ENCODE measurements around the gene XPO4. TPM values are rescaled to one million over a fixed set of nuclear protein-coding genes. Genes with fewer than 3 reads are reported as not detected.

The XPO4 gene
- total RNA-seq, 2 experiments from 2014 or later: 22.8 to 26.4 TPM

DNA sequence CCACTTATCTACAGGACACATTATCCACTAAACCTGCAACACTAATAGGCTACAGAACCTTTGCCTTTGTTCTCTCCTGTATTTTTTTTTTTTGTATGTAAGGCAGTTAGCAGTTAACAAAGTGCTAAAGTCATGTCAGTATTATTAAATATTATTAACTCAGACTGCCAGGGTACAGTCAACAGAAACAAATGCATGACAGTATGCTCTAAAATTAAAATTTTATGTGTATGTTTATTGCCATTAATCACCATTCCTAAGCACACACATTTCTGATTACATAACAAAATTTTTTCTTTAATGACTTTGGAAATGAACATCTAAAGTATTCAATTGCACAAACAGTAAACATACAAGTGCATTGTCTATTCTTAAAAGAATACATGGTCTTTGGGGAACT, 41.7 kb downstream of the XPO4 start:
- CTCF ChIA-PET: no interaction called here
- ATAC-seq (no peak), DNase-seq (no peak)
- H3K4me1 Mint-ChIP-seq: peaks cover 4% of the 10 kb centered on the region
- H3K36me3 Mint-ChIP-seq (ENCODE audit: low read depth): peaks cover 20% of the 10 kb centered on the region
- H3K27me3 Mint-ChIP-seq: no peaks in the 10 kb centered on the region
- no peak overlapping the region for H3K27ac Mint-ChIP-seq
- no peak overlapping the region for H3K4me3 Mint-ChIP-seq
- no peaks in the 10 kb centered on the region for H3K9me3 Mint-ChIP-seq (ENCODE audit: low read depth)
- intact Hi-C loops (cut with DNase I, micrococcal nuclease): no loop called here
- POLR2A ChIA-PET: no interaction called here

DNA sequence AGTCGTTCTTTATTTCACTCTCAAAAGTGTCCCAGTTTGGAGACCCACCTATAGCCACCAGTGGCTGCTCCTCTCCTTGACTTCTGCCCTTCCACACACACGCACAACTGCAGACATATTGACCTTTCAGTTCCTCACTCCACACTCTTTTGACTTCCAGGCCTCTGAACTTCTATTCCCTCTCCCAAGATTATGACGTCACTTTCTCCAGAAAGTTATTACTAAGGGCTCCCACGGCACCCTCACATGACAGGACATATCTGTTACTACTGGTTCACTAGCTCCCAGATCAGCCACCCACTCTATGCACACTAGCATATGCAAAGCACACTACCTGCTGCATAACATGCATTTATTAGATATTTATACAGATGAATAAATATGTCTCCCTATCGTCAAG, 45.9 kb downstream of the XPO4 start:
- Mint-ChIP-seq H3K4me1 (no peaks in the 10 kb centered on the region), H3K27ac (no peak overlapping the region), H3K9me3 (ENCODE audit: low read depth) (no peaks in the 10 kb centered on the region), H3K4me3 (no peak overlapping the region), H3K36me3 (ENCODE audit: low read depth) (peaks cover 17% of the 10 kb centered on the region), H3K27me3 (no peaks in the 10 kb centered on the region)
- no peak for DNase-seq
- ChIA-PET CTCF (interaction anchor here (0.9 kb wide), 2 partner anchors 9 to 28 kb away, joined by 3 read pairs; no protein-coding TSS in a partner anchor), POLR2A (no interaction called here)
- ATAC-seq: no peak
- intact Hi-C loops (cut with DNase I, micrococcal nuclease): no loop called here

DNA sequence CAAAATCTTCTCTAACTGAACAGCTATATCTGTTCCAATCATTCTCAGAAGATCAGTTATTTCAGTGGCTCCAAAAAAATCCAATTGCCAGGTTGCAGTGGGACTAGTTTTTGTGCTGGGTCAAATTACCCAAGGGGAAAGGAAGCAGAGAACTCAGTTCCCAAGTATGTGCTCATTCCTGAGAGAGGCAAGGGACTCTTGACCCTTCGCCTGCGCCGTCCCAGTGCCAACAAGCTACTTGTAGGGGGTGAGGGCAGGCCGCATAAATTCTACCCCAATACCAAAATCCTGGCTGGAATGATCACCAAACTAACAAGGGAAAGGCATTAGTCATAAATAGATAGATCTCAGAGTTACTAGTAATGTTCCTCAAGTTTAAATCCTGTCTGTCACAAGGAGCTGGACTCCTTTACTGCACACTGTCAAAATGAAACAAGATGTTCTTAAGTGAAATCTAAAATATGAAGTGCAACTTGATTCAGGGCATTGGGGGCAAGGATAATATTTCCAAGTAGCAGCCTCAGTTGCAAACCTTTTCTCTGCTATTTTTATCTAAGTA, 50.6 kb downstream of the XPO4 start:
- no peaks in the 10 kb centered on the region for H3K27me3 Mint-ChIP-seq
- H3K4me1 Mint-ChIP-seq: no peaks in the 10 kb centered on the region
- ATAC-seq: no peak
- H3K27ac Mint-ChIP-seq: no peak overlapping the region
- ChIA-PET POLR2A (no interaction called here), CTCF (interaction anchor here (0.6 kb wide), 1 partner anchor 305 kb away, joined by 3 read pairs; no protein-coding TSS in a partner anchor)
- intact Hi-C loops (cut with DNase I, micrococcal nuclease): no loop called here
- no peak for DNase-seq
- H3K4me3 Mint-ChIP-seq: no peak overlapping the region
- no peaks in the 10 kb centered on the region for H3K9me3 Mint-ChIP-seq (ENCODE audit: low read depth)
- peaks cover 11% of the 10 kb centered on the region for H3K36me3 Mint-ChIP-seq (ENCODE audit: low read depth)

DNA sequence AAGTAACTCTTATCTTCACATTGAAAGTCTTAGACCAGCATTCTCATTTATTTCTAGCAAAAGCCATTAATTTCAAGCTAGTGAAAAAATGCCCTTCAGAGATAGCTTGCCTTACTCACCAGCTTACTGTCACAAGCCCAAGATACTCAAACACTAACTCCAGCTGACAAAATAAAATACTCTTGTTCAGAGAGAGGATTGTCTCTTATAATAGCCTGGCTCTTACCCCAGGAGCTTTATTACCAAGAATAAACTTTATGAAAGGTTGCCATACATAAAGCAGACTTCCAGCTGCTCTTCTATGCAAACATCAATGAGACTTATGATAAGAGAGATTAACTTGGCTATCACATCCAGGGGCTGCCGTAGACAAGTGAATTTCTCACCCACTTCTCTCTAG, 53.6 kb downstream of the XPO4 start:
- no peaks in the 10 kb centered on the region for H3K9me3 Mint-ChIP-seq (ENCODE audit: low read depth)
- H3K36me3 Mint-ChIP-seq (ENCODE audit: low read depth): peaks cover 6% of the 10 kb centered on the region
- H3K27me3 Mint-ChIP-seq: no peaks in the 10 kb centered on the region
- H3K4me1 Mint-ChIP-seq: no peaks in the 10 kb centered on the region
- intact Hi-C loops (cut with DNase I, micrococcal nuclease): no loop called here
- DNase-seq: no peak
- no peak overlapping the region for H3K27ac Mint-ChIP-seq
- no peak for ATAC-seq
- no peak overlapping the region for H3K4me3 Mint-ChIP-seq
- ChIA-PET POLR2A (no interaction called here), CTCF (interaction anchor here (0.9 to 1.8 kb wide), 3 partner anchors 16 to 44 kb away, joined by 3 to 7 read pairs (median 6); no protein-coding TSS in a partner anchor)

DNA sequence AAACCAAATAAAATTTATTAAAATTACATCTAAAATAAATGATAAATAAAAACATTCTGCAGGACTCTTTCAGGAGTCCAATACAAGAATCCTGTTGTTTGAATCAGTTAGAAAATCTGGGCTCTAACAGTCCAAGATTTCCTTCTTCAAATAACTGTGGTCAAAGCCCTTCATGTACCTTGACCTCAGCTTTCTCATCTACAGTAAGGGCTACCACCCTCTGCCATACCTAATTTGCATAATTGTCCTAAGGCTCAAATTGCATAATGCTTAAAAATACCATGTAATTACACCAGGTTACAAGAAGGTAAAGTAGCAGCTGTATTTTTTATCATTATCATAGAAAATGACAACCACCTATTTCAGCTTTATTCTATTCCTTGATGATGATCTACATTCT, 54.3 kb downstream of the XPO4 start:
- ATAC-seq (no peak), DNase-seq (no peak)
- no peaks in the 10 kb centered on the region for H3K9me3 Mint-ChIP-seq (ENCODE audit: low read depth)
- intact Hi-C loops (cut with DNase I, micrococcal nuclease): no loop called here
- H3K36me3 Mint-ChIP-seq (ENCODE audit: low read depth): peaks cover 6% of the 10 kb centered on the region
- no peaks in the 10 kb centered on the region for H3K4me1 Mint-ChIP-seq
- ChIA-PET CTCF (interaction anchor here (0.6 to 1.8 kb wide), 6 partner anchors 9 to 45 kb away, joined by 3 to 7 read pairs (median 3); no protein-coding TSS in a partner anchor), POLR2A (no interaction called here)
- H3K27me3 Mint-ChIP-seq: no peaks in the 10 kb centered on the region
- H3K4me3 Mint-ChIP-seq: no peak overlapping the region
- no peak overlapping the region for H3K27ac Mint-ChIP-seq

DNA sequence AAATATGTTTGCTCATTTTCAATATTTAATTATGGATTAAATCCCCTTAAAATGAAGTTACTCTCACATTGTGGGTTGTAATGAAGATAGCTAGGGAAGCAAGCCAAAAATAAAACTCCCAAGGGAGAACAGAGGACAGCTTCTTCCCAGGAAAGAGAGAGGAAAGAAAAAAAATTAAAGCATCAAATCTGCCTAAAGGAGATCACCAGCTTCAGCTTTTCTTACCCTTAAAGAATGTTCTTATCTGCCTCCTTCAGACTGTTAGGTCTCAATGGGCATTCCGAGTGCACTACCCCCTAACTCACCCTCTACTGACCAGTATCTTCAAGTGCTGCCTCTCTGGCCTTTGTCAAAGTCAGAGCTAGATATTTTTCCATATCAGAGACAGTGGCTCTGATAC, 55.2 kb downstream of the XPO4 start:
- Mint-ChIP-seq H3K36me3 (ENCODE audit: low read depth) (peaks cover 8% of the 10 kb centered on the region), H3K9me3 (ENCODE audit: low read depth) (no peaks in the 10 kb centered on the region), H3K4me1 (no peaks in the 10 kb centered on the region), H3K27me3 (no peaks in the 10 kb centered on the region), H3K27ac (no peak overlapping the region), H3K4me3 (no peak overlapping the region)
- CTCF ChIA-PET: interaction anchor here (0.6 to 1.7 kb wide), 3 partner anchors 10 to 121 kb away, joined by 3 read pairs; no protein-coding TSS in a partner anchor
- no peak for DNase-seq
- ATAC-seq: no peak
- POLR2A ChIA-PET: no interaction called here
- intact Hi-C loops (cut with DNase I, micrococcal nuclease): no loop called here

DNA sequence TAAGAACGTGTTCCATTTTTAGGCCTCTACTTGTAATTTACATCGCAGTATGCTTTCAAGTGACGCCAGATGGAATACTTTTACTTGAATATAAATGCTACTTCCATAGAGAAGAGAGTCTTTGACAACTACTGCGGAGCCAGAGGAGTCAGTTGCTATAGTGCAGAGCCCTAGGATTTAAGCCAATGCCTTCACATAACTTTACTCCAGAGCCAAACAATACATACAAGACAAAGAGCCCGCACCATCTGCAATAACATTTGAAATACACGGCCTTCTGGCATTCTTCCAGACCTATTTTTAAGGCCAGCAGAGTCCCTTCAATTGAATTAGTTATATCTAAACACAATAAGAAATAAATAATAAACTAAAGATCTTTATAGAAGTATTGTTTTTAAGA, 59.4 kb downstream of the XPO4 start:
- Mint-ChIP-seq H3K36me3 (ENCODE audit: low read depth) (peaks cover 20% of the 10 kb centered on the region), H3K4me3 (no peak overlapping the region), H3K27ac (no peak overlapping the region), H3K27me3 (no peaks in the 10 kb centered on the region), H3K9me3 (ENCODE audit: low read depth) (no peaks in the 10 kb centered on the region), H3K4me1 (no peaks in the 10 kb centered on the region)
- intact Hi-C loops (cut with DNase I, micrococcal nuclease): no loop called here
- POLR2A ChIA-PET: no interaction called here
- CTCF ChIA-PET: interaction anchor here (1.0 kb wide), 1 partner anchor 15 kb away, joined by 3 read pairs; no protein-coding TSS in a partner anchor
- ATAC-seq (no peak), DNase-seq (no peak)

DNA sequence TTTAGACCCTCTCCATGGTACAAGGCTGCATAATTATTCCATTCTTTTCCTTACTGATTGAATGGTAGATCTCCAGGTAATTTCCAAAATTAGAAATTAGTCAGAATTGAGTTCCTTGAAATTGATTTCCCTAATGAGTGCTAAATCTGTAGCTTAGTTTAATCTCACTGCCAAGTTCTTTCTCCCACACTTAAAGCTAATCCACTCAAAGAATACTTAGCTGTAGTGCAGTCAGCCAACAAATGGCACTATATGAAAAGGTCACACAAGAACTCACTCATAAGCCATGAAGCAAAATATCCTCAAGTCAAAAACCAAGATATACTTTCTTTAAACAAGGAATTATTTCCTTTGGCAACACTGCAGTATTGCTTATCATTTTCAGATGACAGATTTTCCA, 62.0 kb downstream of the XPO4 start:
- CTCF ChIA-PET: interaction anchor here (0.5 to 1.3 kb wide), 4 partner anchors 9 to 199 kb away, joined by 3 read pairs; no protein-coding TSS in a partner anchor
- no peaks in the 10 kb centered on the region for H3K27me3 Mint-ChIP-seq
- no peak overlapping the region for H3K4me3 Mint-ChIP-seq
- peaks cover 32% of the 10 kb centered on the region for H3K36me3 Mint-ChIP-seq (ENCODE audit: low read depth)
- no peak for ATAC-seq
- no peak for DNase-seq
- H3K9me3 Mint-ChIP-seq (ENCODE audit: low read depth): no peaks in the 10 kb centered on the region
- intact Hi-C loops (cut with DNase I, micrococcal nuclease): no loop called here
- H3K4me1 Mint-ChIP-seq: no peaks in the 10 kb centered on the region
- no peak overlapping the region for H3K27ac Mint-ChIP-seq
- POLR2A ChIA-PET: no interaction called here

DNA sequence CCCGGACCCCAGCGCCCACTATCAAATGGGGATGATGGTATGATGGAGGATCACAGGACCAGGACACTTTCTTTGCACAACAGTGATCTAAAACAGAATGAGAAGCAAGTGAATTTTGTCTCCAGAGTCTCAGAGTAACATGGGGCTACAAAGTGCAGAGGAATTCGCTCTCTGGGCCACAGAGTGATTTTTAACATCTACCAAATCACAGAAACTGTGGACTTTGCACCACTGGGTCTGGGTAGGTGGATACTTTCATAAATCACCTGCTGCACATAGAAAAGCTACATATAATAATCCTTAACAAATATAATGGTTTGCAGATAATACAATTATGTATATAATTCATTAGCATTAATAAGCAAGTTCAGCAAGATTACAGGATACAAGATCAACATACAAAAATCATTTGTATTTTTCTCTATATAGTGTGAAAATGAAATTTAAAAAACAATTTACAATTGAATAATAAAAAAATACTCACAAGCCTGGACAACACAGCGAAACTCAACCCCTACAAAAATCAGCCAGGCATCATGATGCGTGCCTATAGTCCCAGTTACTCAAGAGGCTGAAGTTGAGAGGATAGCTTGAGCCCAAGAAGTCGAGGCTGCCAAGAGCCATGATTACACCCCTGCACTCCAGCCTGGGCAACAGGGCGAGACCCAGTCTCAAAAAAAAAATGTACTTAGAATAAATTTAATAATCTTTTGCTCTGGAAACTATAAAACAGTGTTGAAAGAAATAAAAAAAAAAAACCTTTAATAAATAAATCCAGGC, 68.5 kb downstream of the XPO4 start:
- POLR2A ChIA-PET: no interaction called here
- Mint-ChIP-seq H3K9me3 (ENCODE audit: low read depth) (no peaks in the 10 kb centered on the region), H3K36me3 (ENCODE audit: low read depth) (peaks cover 14% of the 10 kb centered on the region), H3K4me3 (no peak overlapping the region), H3K27ac (no peak overlapping the region), H3K27me3 (no peaks in the 10 kb centered on the region), H3K4me1 (no peaks in the 10 kb centered on the region)
- ATAC-seq: no peak
- intact Hi-C loops (cut with DNase I, micrococcal nuclease): no loop called here
- no peak for DNase-seq
- CTCF ChIA-PET: interaction anchor here (0.8 to 1.1 kb wide), 3 partner anchors 10 to 131 kb away, joined by 3 to 7 read pairs (median 3); no protein-coding TSS in a partner anchor

DNA sequence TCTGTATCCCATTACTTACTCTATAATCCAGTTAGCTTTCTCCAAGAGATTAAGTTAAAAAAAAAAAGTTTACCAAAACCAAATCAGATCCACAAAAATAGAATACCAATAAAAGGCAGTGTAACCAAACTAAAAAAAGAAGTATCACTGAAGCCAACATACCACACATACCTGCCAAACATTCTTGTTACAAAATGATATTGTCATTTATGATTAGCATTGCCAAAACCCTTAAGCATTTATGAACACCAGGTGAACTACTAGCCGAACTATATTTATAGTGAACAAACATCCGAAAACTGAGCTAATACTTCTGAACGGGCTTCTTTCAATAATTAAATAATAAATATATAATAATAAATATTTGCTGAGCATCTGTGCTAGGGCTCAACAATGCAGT, 69.7 kb downstream of the XPO4 start:
- intact Hi-C loops (cut with DNase I, micrococcal nuclease): no loop called here
- POLR2A ChIA-PET: no interaction called here
- H3K36me3 Mint-ChIP-seq (ENCODE audit: low read depth): peaks cover 14% of the 10 kb centered on the region

DNA sequence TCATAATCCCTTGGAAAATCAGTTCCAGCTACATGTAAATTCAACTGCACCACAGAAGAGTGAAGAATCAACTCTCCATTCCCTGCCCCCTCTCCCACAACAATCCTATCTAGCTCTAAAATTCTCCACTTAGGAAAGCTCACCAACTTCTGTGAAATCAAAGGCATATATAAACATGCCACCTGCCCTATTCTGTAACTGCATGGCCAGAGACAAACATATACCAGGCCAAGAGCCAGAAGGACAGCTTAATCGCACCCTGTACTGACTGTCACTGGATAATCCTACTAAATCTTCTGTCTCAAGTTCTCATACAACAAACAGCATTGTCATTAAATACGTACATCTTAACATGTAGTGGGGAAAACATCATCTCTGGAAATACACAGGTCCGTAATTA, 70.6 kb downstream of the XPO4 start:
- no peak for DNase-seq
- ATAC-seq: no peak
- no peak overlapping the region for H3K4me3 Mint-ChIP-seq
- no peaks in the 10 kb centered on the region for H3K9me3 Mint-ChIP-seq (ENCODE audit: low read depth)
- POLR2A ChIA-PET: interaction anchor here (0.7 kb wide), 1 partner anchor 63 kb away, joined by 8 read pairs; no protein-coding TSS in a partner anchor
- no peak overlapping the region for H3K27ac Mint-ChIP-seq
- no peaks in the 10 kb centered on the region for H3K27me3 Mint-ChIP-seq
- CTCF ChIA-PET: interaction anchor here (0.6 to 2.8 kb wide), 8 partner anchors 9 to 339 kb away, joined by 3 to 12 read pairs (median 4); no protein-coding TSS in a partner anchor
- peaks cover 6% of the 10 kb centered on the region for H3K4me1 Mint-ChIP-seq
- peaks cover 7% of the 10 kb centered on the region for H3K36me3 Mint-ChIP-seq (ENCODE audit: low read depth)
- intact Hi-C loops (cut with DNase I, micrococcal nuclease): no loop called here

More for the DNA sequence above, 69.7 kb downstream of the XPO4 start:
- no peak overlapping the region for H3K27ac Mint-ChIP-seq
- no peaks in the 10 kb centered on the region for H3K9me3 Mint-ChIP-seq (ENCODE audit: low read depth)
- CTCF ChIA-PET: interaction anchor here (0.9 to 2.8 kb wide), 8 partner anchors 11 to 340 kb away, joined by 3 to 12 read pairs (median 4); no protein-coding TSS in a partner anchor
- DNase-seq (no peak), ATAC-seq (no peak)
- H3K4me3 Mint-ChIP-seq: no peak overlapping the region
- peaks cover 6% of the 10 kb centered on the region for H3K4me1 Mint-ChIP-seq
- no peaks in the 10 kb centered on the region for H3K27me3 Mint-ChIP-seq

DNA sequence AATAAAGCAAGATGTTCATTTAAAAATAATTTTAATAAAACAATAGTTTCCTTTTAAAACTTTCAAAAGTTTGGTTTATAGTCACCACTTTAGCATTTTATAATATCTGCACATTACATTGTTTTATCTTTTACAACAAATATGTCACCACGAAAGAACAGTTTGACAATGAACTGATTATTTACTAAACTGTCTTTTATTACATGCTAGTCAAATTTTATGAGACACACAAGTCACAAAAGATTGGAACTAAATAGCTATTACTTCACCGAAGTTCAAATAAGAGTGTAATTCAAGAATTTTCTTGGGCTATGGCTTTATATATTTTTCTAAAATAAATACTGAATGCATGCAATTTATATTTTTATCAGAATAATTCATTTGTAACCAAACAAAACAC, 71.3 kb downstream of the XPO4 start:
- ATAC-seq (no peak), DNase-seq (no peak)
- Mint-ChIP-seq H3K4me1 (peaks cover 6% of the 10 kb centered on the region), H3K9me3 (ENCODE audit: low read depth) (no peaks in the 10 kb centered on the region), H3K4me3 (no peak overlapping the region), H3K27ac (no peak overlapping the region), H3K36me3 (ENCODE audit: low read depth) (peaks cover 4% of the 10 kb centered on the region), H3K27me3 (no peaks in the 10 kb centered on the region)
- POLR2A ChIA-PET: no interaction called here
- intact Hi-C loops (cut with DNase I, micrococcal nuclease): no loop called here
- CTCF ChIA-PET: interaction anchor here (0.6 to 2.8 kb wide), 5 partner anchors 9 to 336 kb away, joined by 3 to 12 read pairs (median 3); no protein-coding TSS in a partner anchor
